AG09319 (cell line): ENCODE data around the gene PDZD2.

Source experiments
- DNase-seq: peaks from one replicate; pipeline ENCODE4 v3.0.0-alpha.2; 2010; ENCODE audit warnings: low read depth; ENCODE audit errors: extremely low read depth
- TF ChIP-seq, protein P1 (sequence below): IDR thresholded peaks from 2 replicates; pipeline ENCODE4 v1.5.1; 2011; ENCODE audit warnings: low read depth, mild to moderate bottlenecking, inconsistent platforms, low read length, moderate library complexity

The PDZD2 gene

GRCh38 chr5:32130865-32131264, 491.9 kb downstream of the PDZD2 start:
- TF ChIP-seq, protein P1, sequence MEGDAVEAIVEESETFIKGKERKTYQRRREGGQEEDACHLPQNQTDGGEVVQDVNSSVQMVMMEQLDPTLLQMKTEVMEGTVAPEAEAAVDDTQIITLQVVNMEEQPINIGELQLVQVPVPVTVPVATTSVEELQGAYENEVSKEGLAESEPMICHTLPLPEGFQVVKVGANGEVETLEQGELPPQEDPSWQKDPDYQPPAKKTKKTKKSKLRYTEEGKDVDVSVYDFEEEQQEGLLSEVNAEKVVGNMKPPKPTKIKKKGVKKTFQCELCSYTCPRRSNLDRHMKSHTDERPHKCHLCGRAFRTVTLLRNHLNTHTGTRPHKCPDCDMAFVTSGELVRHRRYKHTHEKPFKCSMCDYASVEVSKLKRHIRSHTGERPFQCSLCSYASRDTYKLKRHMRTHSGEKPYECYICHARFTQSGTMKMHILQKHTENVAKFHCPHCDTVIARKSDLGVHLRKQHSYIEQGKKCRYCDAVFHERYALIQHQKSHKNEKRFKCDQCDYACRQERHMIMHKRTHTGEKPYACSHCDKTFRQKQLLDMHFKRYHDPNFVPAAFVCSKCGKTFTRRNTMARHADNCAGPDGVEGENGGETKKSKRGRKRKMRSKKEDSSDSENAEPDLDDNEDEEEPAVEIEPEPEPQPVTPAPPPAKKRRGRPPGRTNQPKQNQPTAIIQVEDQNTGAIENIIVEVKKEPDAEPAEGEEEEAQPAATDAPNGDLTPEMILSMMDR = no peak
- no peak for DNase-seq

GRCh38 chr5:32131604-32132003, 492.7 kb downstream of the PDZD2 start:
- TF ChIP-seq, protein P1 = no peak
- DNase-seq = no peak

DNA sequence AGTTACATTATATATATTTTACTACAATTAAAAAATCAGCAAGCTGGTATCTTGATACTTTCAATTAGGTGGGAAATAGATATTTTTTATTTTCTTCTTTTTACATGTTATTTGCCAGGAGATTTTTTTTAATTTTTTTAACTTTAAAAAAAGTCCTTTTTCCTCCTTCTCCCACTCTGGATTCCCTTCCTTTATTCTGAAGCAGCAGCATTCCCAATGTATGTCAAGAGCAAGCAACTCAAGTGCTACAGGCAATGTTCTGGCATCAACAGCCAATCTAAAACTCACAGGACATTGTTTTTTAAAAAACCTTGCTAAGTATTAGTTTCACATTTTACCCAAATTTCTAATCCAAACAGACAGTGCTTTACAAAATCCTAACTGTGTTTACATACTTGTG, 493.8 kb downstream of the PDZD2 start:
- DNase-seq = no peak
- TF ChIP-seq, protein P1 = no peak

GRCh38 chr5:32135086-32135485, 496.2 kb downstream of the PDZD2 start:
- TF ChIP-seq, protein P1 = no peak
- DNase-seq = no peak

DNA sequence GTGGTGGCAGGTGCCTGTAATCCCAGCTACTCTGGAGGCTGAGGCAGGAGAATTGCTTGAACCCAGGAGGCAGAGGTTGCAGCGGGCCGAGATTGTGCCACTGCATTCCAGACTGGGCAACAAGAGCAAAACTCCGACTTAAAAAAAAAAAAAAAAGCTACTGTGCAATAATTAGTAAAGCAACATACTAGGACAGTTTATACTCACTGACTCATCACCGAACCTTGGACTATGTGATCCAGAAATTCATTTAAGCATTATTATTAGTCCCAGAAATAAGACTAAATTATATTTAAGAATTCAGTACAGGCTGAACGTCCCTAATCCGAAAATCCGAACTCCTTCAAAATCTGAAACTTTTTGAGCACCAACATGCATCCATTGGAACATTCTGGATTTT, 497.4 kb downstream of the PDZD2 start:
- no peak for DNase-seq
- TF ChIP-seq, protein P1 = no peak

- TF ChIP-seq, protein P1 = no peak
- no peak for DNase-seq
These were observed 500.0 kb downstream of the PDZD2 start for GRCh38 chr5:32138839-32139493.

- DNase-seq = no peak
- TF ChIP-seq, protein P1 = no peak
These were observed 504.9 kb downstream of the PDZD2 start for GRCh38 chr5:32143617-32144377.
